ENCODE measurements around the gene MRPL54. TPM values are rescaled to one million over a fixed set of nuclear protein-coding genes. Genes with fewer than 3 reads are reported as not detected.

MRPL54 gene
- total and polyA plus RNA-seq, 2 experiments from 2014 or later = 42.2 to 86.8 TPM

DNA sequence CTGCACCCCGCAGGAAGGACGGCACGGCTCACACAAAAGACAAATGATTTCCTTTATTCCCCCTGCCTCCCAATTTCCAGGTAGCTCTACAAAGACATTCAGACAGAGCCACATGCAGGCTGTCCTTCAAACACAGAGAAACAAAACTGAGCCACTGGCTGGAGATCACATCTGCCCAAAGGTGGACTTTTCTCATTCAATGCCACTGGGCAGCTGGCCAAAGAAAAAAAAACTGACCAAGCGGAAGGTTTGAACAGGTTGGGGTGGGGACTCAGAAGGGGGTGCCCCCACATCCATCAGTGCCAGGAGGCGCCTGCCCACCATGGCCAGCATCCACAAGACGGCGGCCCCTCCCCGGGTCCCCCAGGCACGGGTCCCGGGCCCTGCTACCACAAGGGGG is 41.5 kb downstream of the MRPL54 start:
- Histone ChIP-seq H3K4me2 (no peak overlapping the region), H2AFZ (no peak overlapping the region), H3K27ac (no peak overlapping the region), H3K9me2 (replicated peaks; ENCODE audit: insufficient read depth) (no peaks in the 10 kb centered on the region), H3K36me3 (replicated peaks; ENCODE audit: insufficient read depth, low read depth) (no peaks in the 10 kb centered on the region), H3K27me3 (peaks cover 34% of the 10 kb centered on the region), H3K4me3 (no peak overlapping the region), H3K9me3 (ENCODE audit: low read depth) (no peaks in the 10 kb centered on the region), H3K79me2 (no peaks in the 10 kb centered on the region), H3K4me1 (ENCODE audit: insufficient read depth) (no peaks in the 10 kb centered on the region), H4K20me1 (ENCODE audit: insufficient read depth, poor library complexity, severe bottlenecking) (no peaks in the 10 kb centered on the region)
- DNase-seq (ENCODE audit: low spot score) = no peak
- 92% methylated on average over 10 of the region's 10 CpGs for WGBS (ENCODE audit: low lambda C conversion rate, missing lambda C conversion rate)
- TF ChIP-seq EZH2phosphoT487 (IDR thresholded peaks at IDR 0.05; ENCODE audit: low read depth, severe bottlenecking, unreplicated experiment) (no peak), EZH2 (IDR thresholded peaks at IDR 0.05; ENCODE audit: borderline replicate concordance) (no peak)
- TF ChIP-seq, protein P1, sequence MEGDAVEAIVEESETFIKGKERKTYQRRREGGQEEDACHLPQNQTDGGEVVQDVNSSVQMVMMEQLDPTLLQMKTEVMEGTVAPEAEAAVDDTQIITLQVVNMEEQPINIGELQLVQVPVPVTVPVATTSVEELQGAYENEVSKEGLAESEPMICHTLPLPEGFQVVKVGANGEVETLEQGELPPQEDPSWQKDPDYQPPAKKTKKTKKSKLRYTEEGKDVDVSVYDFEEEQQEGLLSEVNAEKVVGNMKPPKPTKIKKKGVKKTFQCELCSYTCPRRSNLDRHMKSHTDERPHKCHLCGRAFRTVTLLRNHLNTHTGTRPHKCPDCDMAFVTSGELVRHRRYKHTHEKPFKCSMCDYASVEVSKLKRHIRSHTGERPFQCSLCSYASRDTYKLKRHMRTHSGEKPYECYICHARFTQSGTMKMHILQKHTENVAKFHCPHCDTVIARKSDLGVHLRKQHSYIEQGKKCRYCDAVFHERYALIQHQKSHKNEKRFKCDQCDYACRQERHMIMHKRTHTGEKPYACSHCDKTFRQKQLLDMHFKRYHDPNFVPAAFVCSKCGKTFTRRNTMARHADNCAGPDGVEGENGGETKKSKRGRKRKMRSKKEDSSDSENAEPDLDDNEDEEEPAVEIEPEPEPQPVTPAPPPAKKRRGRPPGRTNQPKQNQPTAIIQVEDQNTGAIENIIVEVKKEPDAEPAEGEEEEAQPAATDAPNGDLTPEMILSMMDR (IDR thresholded peaks at IDR 0.05; ENCODE audit: poor library complexity) = no peak

DNA sequence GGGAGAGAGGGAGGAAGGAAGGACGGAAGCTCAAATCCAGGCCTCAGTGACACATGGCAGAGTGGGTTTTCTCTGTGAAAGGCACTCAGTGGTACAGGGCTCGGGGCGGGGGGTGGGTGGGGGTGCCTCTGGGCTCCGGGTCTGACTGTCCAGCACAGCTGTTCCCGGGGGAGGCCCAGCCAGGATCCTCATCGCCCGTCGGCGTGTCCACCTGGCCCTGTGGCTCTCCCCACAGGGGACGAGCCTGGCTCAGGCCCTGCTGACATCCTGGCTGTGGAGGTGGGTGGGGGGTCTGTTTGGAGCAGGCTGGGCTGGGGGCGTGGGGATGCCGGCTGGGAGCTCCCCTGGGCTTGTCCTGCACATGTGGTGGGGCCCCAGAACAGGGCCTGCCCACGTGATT is 41.9 kb downstream of the MRPL54 start:
- Histone ChIP-seq H3K9me2 (replicated peaks; ENCODE audit: insufficient read depth) (no peaks in the 10 kb centered on the region), H4K20me1 (ENCODE audit: insufficient read depth, poor library complexity, severe bottlenecking) (no peaks in the 10 kb centered on the region), H3K4me2 (no peak overlapping the region), H3K9me3 (ENCODE audit: low read depth) (no peaks in the 10 kb centered on the region), H2AFZ (no peak overlapping the region), H3K27me3 (peaks cover 29% of the 10 kb centered on the region), H3K4me3 (no peak overlapping the region), H3K36me3 (replicated peaks; ENCODE audit: insufficient read depth, low read depth) (no peaks in the 10 kb centered on the region), H3K4me1 (ENCODE audit: insufficient read depth) (no peaks in the 10 kb centered on the region), H3K79me2 (no peaks in the 10 kb centered on the region), H3K27ac (no peak overlapping the region)
- no peak for TF ChIP-seq EZH2phosphoT487 (IDR thresholded peaks at IDR 0.05; ENCODE audit: low read depth, severe bottlenecking, unreplicated experiment)
- no peak for TF ChIP-seq EZH2 (IDR thresholded peaks at IDR 0.05; ENCODE audit: borderline replicate concordance)
- TF ChIP-seq, protein P1 (IDR thresholded peaks at IDR 0.05; ENCODE audit: poor library complexity) = no peak
- 85% methylated on average over 12 of the region's 13 CpGs for WGBS (ENCODE audit: low lambda C conversion rate, missing lambda C conversion rate)
- no peak for DNase-seq (ENCODE audit: low spot score)

DNA sequence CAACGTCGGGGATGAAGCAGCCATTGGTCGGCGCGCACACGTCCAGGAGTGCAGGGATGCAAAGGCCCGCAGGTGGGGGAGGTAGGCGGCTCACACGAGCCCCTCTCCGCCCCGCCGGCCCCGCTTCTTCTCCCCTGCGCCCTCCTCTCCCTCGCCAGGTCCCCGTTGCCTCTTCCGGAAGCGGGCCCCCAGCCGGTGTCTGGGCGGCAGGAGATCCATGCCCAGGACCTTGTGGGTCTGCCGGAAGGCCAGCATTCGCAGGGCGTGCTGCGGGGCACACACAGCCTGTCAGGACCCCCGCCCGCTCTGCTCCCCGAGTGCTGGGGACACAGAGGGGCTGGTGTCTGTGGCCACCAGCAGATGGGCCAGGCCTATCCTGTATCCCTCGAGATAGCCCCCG is 43.4 kb downstream of the MRPL54 start:
- Histone ChIP-seq H3K27me3 (peaks cover 18% of the 10 kb centered on the region), H3K27ac (no peak overlapping the region), H3K4me3 (no peak overlapping the region), H3K4me1 (ENCODE audit: insufficient read depth) (no peaks in the 10 kb centered on the region), H3K79me2 (no peaks in the 10 kb centered on the region), H2AFZ (no peak overlapping the region), H3K9me2 (replicated peaks; ENCODE audit: insufficient read depth) (no peaks in the 10 kb centered on the region), H3K36me3 (replicated peaks; ENCODE audit: insufficient read depth, low read depth) (no peaks in the 10 kb centered on the region), H3K9me3 (ENCODE audit: low read depth) (no peaks in the 10 kb centered on the region), H4K20me1 (ENCODE audit: insufficient read depth, poor library complexity, severe bottlenecking) (no peaks in the 10 kb centered on the region), H3K4me2 (no peak overlapping the region)
- DNase-seq (ENCODE audit: low spot score) = no peak
- TF ChIP-seq, protein P1 (IDR thresholded peaks at IDR 0.05; ENCODE audit: poor library complexity) = no peak
- TF ChIP-seq EZH2 (IDR thresholded peaks at IDR 0.05; ENCODE audit: borderline replicate concordance) (no peak), EZH2phosphoT487 (IDR thresholded peaks at IDR 0.05; ENCODE audit: low read depth, severe bottlenecking, unreplicated experiment) (no peak)
- 92% methylated on average over 22 of the region's 29 CpGs for WGBS (ENCODE audit: low lambda C conversion rate, missing lambda C conversion rate)

- peaks cover 6% of the 10 kb centered on the region for H3K27me3 ChIP-seq
- no peaks in the 10 kb centered on the region for H4K20me1 ChIP-seq (ENCODE audit: insufficient read depth, poor library complexity, severe bottlenecking)
- no peaks in the 10 kb centered on the region for H3K36me3 ChIP-seq (replicated peaks; ENCODE audit: insufficient read depth, low read depth)
- no peaks in the 10 kb centered on the region for H3K4me1 ChIP-seq (ENCODE audit: insufficient read depth)
- no peak overlapping the region for H2AFZ ChIP-seq
- TF ChIP-seq EZH2phosphoT487 (IDR thresholded peaks at IDR 0.05; ENCODE audit: low read depth, severe bottlenecking, unreplicated experiment) = no peak
- no peak for TF ChIP-seq EZH2 (IDR thresholded peaks at IDR 0.05; ENCODE audit: borderline replicate concordance)
- TF ChIP-seq, protein P1 (IDR thresholded peaks at IDR 0.05; ENCODE audit: poor library complexity) = no peak
- H3K9me2 ChIP-seq (replicated peaks; ENCODE audit: insufficient read depth) = no peaks in the 10 kb centered on the region
- H3K27ac ChIP-seq = no peak overlapping the region
- 91% methylated on average over 19 of the region's 19 CpGs for WGBS (ENCODE audit: low lambda C conversion rate, missing lambda C conversion rate)
- H3K4me2 ChIP-seq = no peak overlapping the region
- H3K4me3 ChIP-seq = no peak overlapping the region
- H3K79me2 ChIP-seq = no peaks in the 10 kb centered on the region
- no peak for DNase-seq (ENCODE audit: low spot score)
- H3K9me3 ChIP-seq (ENCODE audit: low read depth) = no peaks in the 10 kb centered on the region
Observed at GRCh38 chr19:3807131-3807480, 44.6 kb downstream of the MRPL54 start.

Data from hepatocyte (in vitro differentiated cells).